B cell (primary cell): ENCODE measurements around the gene SPAG7.

Experiments used
- EZH2 ChIP-seq: IDR thresholded peaks from 2 replicates; pipeline ENCODE4 v1.6.1; 2012; ENCODE audit warnings: borderline replicate concordance, low read depth, mild to moderate bottlenecking, moderate library complexity, low read length; ENCODE audit not compliant: insufficient read depth, poor library complexity, severe bottlenecking
- TF ChIP-seq, protein P1 (sequence below): fragments of 200-600 bp; IDR thresholded peaks from one replicate; pipeline ENCODE4 v1.8.0; 2022; ENCODE audit warnings: antibody characterized with exemption, mild to moderate bottlenecking

GRCh38 chr17:4987767-4988567 lies 20.4 kb upstream of the SPAG7 start:
- no peak for TF ChIP-seq EZH2
- TF ChIP-seq, protein P1, sequence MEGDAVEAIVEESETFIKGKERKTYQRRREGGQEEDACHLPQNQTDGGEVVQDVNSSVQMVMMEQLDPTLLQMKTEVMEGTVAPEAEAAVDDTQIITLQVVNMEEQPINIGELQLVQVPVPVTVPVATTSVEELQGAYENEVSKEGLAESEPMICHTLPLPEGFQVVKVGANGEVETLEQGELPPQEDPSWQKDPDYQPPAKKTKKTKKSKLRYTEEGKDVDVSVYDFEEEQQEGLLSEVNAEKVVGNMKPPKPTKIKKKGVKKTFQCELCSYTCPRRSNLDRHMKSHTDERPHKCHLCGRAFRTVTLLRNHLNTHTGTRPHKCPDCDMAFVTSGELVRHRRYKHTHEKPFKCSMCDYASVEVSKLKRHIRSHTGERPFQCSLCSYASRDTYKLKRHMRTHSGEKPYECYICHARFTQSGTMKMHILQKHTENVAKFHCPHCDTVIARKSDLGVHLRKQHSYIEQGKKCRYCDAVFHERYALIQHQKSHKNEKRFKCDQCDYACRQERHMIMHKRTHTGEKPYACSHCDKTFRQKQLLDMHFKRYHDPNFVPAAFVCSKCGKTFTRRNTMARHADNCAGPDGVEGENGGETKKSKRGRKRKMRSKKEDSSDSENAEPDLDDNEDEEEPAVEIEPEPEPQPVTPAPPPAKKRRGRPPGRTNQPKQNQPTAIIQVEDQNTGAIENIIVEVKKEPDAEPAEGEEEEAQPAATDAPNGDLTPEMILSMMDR, result no peak
